Hepatic stellate cell (primary cell): ENCODE results near the gene NT5E.
"Not testable (repeated sequence)": the region's sequence is repeated elsewhere in the genome, so short reads cannot be mapped to it uniquely, and the experiment has no call there.

Source experiments
- DNase-seq: peaks from one replicate; pipeline ENCODE4 v3.0.0; 2011; ENCODE audit warnings: low spot score

The NT5E gene

DNA sequence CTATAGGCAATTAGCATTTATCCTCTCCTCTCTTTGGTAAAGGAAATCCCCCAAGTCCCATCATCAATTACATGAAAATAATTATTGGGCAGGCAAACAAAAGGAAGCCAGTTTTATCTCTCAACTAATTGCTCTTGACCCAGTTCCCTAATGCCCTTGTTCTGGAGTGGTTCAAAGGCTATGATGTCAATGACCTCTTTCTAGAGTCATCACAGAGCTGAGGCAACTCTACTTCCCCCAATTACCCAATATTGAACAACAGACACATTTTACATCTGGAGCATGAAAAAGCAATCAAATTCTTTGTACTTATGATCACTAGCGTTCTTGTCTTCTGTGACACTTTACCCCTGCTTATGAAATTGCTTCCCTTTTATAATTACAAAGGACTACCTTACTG is 43.5 kb downstream of the NT5E start:
- no peak for DNase-seq

- no peak for DNase-seq
These were observed 45.0 kb downstream of the NT5E start for GRCh38 chr6:85494547-85495536.

- no peak for DNase-seq
These were observed 46.2 kb downstream of the NT5E start for GRCh38 chr6:85496009-85496579.

- DNase-seq: no peak
These were observed 47.0 kb downstream of the NT5E start for GRCh38 chr6:85496856-85497255.

DNA sequence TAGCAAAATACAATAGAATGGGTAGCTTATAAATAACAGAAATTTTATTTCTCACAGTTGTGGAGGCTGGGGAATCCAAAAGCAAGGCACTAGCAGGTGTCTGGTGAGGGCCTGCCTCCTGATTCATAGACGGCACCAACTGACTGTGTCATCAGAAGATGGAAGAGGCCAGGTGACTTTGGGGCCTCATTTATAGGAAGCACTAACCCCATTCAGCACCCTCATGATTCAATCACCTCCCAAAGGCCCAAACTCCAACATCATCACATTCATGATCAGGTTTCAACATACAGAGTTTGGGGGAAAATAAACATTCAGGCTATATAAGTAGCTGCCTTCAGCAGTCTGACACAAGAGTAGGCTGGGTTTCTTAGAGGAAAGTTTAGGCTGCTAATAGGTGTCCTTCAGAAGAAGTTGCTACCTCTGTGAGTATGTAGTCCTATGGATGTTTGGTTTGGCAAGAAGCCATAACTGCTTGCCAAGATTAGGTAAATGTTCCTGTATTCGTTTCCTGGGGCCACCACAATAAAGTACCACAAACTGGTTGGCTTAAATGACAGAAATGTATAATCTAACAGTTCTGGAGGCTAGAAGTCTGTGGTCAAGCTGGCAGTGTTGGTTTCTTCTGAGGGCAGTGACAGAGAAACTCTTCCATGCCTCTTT is 48.8 kb downstream of the NT5E start:
- no peak for DNase-seq

DNA sequence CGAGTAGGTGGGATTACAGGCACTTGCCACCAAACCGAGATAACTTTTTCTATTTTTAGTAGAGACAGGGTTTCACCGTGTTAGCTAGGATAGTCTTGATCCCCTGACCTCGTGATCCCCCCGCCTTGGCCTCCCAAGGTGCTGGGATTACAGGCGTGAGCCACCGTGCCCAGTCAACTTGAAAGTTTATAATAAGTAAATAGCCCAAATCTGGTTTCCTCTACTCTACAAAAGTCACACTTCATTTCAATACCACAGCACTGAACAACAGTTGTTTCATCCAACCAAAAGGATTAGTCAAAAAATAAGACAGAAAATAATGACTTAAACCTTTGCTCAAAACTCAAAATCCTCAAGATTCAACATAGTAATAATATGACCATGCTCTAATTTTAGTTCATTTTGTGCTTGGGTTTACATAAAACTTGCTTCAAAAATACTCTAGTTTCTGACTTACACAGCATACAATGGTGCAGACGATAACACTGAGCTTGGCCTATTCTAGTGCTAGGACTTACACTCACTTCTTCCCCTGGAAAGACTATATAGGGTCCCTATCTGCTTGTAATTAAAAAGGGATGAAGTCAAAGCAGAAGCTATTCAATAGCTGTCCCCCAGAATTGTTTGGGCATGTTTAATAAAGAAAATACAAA is 56.7 kb downstream of the NT5E start:
- DNase-seq: no peak

GRCh38 chr6:85516168-85516567 is 66.3 kb downstream of the NT5E start:
- no peak for DNase-seq

DNA sequence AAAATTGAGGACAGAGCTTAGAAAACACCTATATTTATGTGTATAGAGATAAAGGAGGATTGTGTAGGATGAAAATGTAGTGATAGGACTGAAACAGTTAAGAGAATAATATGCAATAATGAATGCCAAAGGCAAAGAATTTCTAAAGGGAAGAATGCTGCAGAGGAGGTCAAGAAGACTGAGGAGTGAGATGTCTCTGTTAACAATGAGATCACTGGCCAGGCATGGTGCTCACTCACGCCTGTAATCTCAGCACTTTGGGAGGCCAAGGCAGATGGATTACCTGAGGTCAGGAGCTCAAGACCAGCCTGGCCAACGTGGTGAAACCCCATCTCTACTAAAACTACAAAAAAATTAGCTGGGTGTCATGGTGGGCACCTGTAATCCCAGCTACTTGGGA is 74.4 kb downstream of the NT5E start:
- not testable (repeated sequence) for DNase-seq

DNA sequence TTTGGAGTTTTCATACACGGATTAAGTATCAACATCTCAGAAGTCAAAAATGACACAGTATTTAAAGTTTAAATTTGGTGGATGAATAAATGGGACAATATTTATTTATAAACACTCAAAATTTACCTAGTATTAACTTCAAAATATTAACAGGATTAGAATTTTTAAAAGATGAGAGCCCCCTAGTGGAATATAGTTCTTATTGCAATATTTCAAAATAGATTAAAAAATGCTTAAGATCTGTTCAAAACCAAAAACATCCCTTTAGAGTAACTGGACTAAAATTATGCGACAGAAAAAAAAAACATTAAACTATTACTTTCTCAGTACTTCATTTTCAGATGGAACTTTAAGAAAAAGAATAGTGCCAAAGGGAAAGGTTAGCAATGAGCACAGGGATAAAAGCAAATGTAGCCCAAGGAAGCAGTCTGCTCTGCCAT is 87.2 kb downstream of the NT5E start:
- no peak for DNase-seq

DNA sequence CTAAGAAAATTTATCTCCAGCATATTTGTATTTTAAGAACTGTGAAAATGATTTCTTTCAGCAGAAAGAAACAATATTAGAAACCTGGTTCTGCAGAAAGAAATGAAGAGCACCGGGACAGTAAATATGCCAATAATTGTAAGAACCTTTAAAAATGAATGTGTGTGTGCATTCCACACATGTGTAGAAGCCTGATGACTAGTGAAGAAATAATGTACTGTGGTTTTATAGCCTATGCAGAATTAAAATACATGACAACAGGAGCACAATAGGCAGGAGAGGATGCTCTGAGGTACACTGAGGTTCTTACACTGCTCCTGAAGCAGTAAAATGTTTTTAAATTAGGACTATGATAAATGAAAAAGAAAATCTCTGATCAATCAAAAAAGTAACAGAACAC is 94.9 kb downstream of the NT5E start:
- DNase-seq: no peak
